GM12872 (cell line): Measurements from ENCODE around the gene SYTL3.

ENCODE experiments used
- TF ChIP-seq, protein P1 (sequence below): IDR thresholded peaks from 3 replicates; pipeline ENCODE4 v1.5.1; 2011; ENCODE audit warnings: low read depth, mild to moderate bottlenecking, low read length, moderate library complexity; ENCODE audit not compliant: insufficient read depth

Gene SYTL3

DNA sequence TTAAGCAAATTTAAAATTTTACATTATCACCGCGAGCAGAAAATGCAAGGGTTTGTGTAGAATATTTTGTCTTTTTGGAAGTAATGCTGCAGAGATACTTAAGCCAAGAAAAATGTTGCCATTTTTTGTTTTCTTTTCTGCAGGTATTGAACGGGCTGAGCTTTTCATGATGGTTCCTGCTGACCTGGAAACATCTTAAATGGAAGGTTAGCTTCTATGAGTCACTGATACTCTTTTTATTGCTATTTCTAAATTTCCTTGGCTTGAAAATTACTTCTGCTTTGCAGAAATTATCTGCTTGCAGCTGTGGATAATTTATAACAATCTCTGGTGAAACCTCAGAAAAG lies 12.7 kb downstream of the SYTL3 start:
- TF ChIP-seq, protein P1, sequence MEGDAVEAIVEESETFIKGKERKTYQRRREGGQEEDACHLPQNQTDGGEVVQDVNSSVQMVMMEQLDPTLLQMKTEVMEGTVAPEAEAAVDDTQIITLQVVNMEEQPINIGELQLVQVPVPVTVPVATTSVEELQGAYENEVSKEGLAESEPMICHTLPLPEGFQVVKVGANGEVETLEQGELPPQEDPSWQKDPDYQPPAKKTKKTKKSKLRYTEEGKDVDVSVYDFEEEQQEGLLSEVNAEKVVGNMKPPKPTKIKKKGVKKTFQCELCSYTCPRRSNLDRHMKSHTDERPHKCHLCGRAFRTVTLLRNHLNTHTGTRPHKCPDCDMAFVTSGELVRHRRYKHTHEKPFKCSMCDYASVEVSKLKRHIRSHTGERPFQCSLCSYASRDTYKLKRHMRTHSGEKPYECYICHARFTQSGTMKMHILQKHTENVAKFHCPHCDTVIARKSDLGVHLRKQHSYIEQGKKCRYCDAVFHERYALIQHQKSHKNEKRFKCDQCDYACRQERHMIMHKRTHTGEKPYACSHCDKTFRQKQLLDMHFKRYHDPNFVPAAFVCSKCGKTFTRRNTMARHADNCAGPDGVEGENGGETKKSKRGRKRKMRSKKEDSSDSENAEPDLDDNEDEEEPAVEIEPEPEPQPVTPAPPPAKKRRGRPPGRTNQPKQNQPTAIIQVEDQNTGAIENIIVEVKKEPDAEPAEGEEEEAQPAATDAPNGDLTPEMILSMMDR: no peak

DNA sequence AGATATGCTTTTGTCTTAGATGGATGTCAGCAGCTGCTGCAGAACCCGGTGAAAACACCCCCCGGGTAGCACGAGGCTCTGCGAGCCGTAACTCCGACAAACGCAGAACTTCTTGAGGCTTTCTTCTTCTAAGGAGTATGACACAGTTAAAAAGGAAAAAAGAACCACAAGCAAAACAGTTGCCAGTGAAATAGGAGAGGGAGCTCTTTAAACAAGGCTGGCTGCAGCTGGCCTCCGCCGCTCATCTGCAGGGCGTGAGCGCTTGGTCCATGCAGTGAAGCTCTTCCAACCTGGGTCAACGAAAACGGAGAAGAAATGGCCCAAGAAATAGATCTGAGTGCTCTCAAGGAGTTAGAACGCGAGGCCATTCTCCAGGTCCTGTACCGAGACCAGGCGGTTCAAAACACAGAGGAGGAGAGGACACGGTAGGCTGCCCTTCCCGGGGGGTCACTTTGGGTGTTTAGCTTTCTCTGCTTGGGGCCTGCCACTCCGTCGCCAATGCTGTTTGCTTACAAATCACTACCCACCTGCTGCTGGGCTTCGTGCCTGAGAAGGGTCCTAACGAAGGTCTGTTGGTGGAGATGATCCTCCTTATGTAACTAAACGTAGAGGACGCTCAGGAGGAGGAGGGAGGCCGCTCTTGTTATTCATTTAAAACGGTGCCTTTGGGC lies 13.2 kb downstream of the SYTL3 start:
- TF ChIP-seq, protein P1: no peak

DNA sequence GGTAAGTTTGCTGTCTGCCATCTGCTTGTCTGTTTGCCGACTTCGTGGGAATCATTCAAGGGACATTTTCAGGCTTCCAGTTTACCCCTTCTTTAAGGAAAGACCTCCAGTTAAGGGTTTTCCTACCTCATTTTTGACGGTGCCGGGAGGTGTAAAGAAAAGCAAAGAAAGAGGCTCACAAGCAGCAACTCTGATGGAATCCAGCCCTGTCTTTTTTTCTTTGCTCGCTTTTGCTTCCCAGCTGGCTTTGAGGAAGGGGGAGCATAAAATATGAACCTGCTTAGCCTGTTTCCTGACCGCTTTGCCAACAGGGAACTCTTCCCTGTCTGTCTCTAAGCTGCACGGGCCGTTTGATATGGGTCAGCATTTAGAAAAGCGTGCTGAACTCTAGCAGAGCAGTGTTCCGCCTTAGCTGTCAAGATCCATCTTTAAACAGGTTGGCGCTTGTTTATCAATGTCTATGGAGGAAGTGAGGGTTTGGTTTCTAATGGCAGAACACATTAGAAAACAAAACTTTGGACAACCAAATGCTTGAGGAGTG lies 13.8 kb downstream of the SYTL3 start:
- TF ChIP-seq, protein P1: no peak

DNA sequence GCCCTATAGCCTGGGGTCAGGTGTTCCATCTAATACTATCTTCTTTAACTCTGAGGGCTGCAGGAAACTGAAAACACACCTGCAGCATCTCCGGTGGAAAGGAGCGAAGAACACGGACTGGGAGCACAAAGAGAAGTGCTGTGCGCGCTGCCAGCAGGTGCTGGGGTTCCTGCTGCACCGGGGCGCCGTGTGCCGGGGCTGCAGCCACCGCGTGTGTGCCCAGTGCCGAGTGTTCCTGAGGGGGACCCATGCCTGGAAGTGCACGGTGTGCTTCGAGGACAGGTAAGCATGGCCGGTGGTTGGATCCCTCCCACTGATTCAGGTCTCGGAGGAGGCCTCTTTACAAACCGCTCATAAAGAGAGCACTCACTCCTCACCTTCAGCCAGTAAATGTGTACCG lies 15.5 kb downstream of the SYTL3 start:
- TF ChIP-seq, protein P1: no peak

DNA sequence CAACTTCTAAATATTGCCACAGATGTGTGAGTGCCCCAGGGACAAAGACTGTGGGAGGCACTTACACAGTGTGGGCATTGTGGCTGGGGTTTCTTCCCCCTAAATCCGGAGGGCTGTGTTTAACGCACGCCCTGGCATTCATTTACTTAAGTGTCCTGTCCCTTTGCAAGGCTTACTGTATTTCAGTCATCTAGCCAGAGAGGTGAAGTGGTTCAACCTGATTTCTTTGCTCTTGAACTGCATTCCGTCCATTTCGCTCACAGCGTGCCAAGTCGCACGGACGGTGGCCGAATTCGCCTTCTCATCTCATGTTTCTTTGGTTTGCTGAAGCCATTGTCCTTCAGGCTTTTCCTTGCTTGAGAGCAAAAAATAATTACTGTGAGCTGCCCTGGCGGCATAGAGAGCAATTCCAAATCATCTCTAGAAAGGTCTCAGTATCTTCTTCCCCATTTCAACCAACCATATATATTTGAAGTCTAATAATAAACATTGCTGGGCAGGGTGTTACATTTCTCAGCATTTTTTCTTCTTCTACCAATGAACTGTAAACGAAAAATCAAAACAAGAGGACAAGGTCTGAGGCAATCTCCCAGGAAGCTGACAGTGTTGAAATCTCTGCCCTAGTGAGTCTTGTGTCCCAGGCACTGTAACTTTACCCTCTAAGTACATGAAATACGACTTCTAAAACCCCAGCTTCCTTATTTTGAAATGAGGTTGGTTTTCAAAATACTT lies 16.9 kb downstream of the SYTL3 start:
- TF ChIP-seq, protein P1: no peak

DNA sequence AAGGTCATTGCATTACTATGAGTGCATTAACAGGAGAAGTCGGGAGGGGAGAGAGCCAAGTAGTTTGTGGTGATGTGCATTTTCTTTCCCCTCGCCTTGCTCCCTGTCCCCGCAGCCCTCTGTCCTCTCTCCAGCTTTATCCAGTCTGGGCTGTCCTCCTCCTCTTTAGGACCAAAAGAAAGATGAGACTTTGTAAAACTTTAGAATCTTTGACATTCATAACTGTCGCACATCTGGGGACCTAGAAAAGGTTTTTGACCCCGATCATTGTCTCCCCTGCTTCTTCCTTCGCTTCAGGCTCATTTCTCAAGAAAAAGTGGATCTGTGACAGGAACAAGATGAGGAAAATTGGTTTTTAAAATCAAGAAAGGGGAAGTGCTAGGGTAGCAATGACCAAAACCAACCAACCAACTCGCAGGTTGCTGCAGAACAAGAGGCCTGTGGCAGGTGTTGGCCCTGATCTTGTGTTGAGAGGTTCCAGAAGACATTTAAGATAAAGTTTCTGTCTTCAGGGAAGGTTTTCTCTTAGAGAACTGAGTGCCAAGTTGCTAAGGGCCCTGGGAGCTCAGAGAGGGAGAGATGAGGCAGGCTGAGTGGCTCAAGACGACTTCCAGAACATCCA lies 17.6 kb downstream of the SYTL3 start:
- TF ChIP-seq, protein P1: no peak

DNA sequence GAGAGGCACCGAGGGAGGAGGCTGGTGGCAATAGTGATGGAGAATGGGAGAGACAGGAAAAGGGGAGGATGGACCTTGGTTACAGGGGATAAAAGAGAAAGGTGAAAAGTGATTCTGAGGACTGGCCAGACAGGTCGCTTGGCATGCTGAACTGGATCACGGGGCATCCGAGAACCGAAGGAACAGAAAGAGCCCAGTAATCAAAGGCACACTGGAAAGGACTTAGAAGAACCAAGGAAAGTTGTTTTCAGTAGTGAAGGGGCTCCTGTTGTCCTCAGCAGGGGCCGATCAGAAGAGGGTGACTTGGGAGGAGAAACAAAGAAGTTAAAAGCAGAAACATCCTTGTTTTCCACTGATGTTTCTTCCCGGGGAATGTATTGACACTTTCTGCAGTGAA lies 18.9 kb downstream of the SYTL3 start:
- TF ChIP-seq, protein P1: no peak
